ENCODE data around the gene GAS2L3.
"Not testable (repeated sequence)": the region's sequence is repeated elsewhere in the genome, so short reads cannot be mapped to it uniquely, and the experiment has no call there.

The GAS2L3 gene

GRCh38 chr12:100573292-100574186 lies at the start of gene GAS2L3:
Gene GAS2L3 (plus strand): TSS chr12:100573684. CDS start chr12:100594905, 21,221 bp downstream.
- no peak for DNase-seq (ENCODE audit: low read depth)

DNA sequence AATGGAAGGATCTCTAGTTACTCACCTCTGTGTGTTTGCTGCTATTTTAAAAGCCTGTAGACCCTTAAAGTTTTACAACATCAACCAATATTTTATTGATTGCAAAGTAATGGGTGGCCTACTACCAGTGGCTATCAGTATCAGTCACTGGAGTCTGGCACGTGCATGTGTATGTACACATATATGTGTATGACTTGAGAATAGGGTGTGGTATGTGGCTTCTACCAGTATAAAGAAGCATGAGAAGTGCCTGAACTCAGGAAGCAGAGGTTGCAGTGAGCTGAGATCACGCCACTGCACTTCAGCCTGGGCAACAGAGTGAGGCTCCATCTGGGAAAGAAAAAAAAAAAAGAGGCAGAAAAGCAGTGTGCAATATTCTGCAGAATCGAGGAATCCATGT lies 45.5 kb upstream of the GAS2L3 start:
- DNase-seq (ENCODE audit: low read depth), result no peak

- no peak for DNase-seq (ENCODE audit: low read depth)
Observed at GRCh38 chr12:100528471-100529127, 44.9 kb upstream of the GAS2L3 start.

DNA sequence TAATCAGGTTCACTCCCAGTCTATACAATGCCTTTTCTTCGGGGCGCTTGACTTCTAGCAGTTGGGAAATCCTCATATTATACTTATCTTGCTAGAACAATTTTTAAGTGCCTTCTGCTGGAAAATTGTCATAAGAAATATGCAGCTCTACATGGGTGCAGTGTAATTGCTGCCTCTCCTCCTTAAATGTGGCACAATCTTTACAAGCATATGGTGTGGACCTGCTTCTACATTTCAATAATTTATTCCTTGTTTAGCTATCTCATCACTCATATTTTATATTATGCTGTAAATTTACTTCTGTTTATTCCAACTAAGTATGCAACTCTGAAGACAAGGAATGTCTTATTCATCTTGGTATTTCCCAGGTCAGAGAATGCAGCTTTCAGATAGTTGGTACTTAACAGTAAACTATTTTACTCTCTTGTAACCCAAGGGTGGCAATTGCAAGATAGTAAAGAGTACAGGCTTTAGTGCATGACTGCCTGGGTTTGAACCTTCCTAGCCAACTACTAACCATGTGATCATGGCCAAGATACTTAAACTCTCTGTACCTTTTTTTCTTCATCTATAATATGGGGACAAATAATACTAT lies 43.6 kb upstream of the GAS2L3 start:
- DNase-seq (ENCODE audit: low read depth), result no peak

- no peak for DNase-seq (ENCODE audit: low read depth)
Observed at GRCh38 chr12:100533376-100533775, 40.1 kb upstream of the GAS2L3 start.

GRCh38 chr12:100534625-100535227 lies 38.8 kb upstream of the GAS2L3 start:
- DNase-seq (ENCODE audit: low read depth), result no peak

DNA sequence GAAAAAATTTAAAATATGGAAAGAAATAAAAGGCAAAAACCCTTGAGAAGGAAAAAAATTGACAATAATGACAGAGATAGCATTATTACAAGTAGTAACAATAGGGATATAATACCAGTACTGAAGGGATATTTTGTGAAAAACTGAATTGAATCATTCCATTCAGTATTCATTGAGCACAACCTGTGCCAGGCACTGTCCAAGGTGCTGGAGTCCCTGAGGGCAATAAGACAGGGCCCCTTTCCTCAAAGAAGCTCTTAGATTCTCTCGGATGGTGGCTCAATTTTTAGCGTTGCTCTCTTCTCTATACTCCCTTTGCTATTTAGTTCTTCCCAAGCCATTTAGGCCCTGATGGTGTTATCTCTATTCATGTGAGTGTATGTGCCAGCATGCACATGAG lies 34.3 kb upstream of the GAS2L3 start:
- no peak for DNase-seq (ENCODE audit: low read depth)

GRCh38 chr12:100544165-100544564 lies 29.3 kb upstream of the GAS2L3 start:
- DNase-seq (ENCODE audit: low read depth), result no peak

DNA sequence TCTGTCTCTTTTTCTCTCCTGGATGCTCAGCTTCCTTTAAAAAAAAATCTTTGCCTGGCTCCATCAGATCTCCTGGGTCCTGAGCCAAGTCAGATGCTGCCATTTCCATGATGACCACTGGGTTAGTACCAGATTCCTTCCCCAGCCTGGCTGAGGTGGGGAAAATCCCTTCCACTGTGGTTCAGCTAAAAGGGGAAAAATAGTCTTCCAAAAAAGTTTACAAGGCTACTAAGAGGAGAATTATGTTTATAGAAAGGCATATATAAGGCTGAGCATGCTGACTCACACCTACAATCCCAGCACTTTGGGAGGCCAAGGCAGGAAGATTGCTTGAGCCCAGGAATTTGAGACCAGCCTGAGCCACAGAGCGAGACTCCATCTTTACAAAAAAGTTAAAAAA lies 28.4 kb upstream of the GAS2L3 start:
- DNase-seq (ENCODE audit: low read depth), result no peak

GRCh38 chr12:100553936-100554335 lies 19.5 kb upstream of the GAS2L3 start:
- no peak for DNase-seq (ENCODE audit: low read depth)

- peak; percentile 53 for DNase-seq (ENCODE audit: low read depth)
Observed at GRCh38 chr12:100554608-100555077, 18.8 kb upstream of the GAS2L3 start.

DNA sequence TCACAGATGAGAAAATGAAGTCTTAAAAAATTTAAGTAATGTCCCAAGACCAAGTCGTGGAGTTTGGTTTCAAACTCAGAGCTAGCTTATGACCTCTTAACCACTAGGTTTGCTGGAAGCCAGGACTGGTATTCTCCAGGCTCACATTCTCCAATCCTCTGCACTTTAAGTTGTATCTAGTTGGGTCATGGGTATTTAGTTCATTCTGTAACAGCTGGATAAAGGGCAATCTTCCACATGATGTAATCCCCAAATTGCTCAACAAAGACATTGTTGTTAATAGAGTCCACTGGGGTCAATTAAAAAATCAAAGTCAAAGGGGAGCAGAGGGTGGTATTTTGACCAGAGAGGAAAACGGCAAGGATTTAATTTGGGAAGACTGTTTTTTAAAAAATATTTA lies 17.8 kb upstream of the GAS2L3 start:
- no peak for DNase-seq (ENCODE audit: low read depth)

GRCh38 chr12:100557357-100557756 lies 16.1 kb upstream of the GAS2L3 start:
- no peak for DNase-seq (ENCODE audit: low read depth)

DNA sequence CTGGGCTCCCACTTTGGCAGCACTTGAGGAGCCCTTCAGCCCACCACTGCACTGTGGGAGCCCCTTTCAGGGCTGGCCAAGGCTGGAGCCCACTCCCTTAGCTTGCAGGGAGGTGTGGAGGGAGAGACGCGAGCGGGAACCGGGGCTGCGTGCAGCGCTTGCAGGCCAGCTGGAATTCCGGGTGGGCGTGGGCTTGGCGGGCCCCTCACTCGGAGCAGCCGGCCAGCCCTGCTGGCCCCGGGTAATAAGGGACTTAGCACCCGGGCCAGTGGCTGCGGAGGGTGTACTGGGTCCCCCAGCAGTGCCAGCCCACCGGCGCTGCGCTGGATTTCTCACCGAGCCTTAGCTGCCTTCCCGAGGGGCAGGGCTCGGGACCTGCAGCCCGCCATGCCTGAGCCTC lies 14.2 kb upstream of the GAS2L3 start:
- not testable (repeated sequence) for DNase-seq (ENCODE audit: low read depth)

DNA sequence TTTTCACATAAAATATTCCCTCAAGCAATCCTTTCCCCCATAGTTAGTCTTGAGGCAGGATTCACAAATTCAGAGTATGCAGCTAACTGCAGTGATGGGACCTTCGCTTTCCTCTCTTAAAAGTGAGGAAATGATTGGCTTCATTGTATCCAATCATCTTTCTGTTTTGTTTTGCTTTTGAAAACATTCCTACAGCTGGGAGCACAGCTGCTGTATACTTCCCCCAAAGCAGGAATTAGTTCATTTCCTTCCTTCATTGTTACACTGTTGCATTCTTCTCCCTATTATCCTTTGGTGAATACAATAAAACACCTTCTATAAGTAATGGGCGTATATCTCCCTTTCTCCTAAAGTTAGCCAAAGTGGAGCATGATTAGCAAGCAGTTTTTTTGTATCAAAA lies 9.4 kb upstream of the GAS2L3 start:
- DNase-seq (ENCODE audit: low read depth), result no peak

GRCh38 chr12:100564905-100565467 lies 8.5 kb upstream of the GAS2L3 start:
- DNase-seq (ENCODE audit: low read depth), result no peak

- no peak for DNase-seq (ENCODE audit: low read depth)
Observed at GRCh38 chr12:100565987-100566545, 7.4 kb upstream of the GAS2L3 start.

DNA sequence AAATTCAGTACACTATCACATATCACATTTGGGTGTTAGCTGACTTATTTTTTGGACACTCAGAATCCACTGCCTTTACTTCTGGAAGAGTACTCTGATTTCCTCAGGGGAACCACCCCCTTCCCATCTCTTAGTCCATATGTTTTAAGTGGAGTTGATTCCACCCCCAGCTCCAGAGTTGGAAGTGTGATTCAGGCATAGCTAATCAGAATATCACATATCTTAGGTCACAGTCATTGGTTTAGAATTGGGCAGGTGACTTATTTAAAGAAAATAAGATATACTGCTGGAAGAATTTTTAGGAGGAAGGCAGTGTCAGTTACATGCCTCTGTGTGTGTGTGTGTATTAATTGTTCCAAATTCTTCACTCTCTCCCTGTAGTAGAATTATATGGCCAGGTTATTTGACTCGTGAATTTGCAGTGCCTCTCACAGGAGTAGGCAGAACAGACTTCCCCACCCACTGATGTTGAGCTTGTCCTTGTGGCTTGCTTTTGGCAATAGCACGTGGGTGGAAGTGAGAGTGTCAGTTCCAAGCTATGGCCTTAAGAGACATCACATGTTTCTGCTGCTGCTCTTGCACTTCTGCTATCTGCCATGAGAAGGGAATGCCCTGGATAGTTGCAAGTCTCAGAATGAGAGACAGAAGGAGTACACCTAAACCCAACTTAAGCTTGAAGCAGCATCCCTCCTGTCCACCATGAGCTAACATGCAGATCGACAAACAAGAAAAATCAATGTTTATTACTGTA lies 6.4 kb upstream of the GAS2L3 start:
- DNase-seq (ENCODE audit: low read depth), result no peak

GRCh38 chr12:100567945-100568344 lies 5.5 kb upstream of the GAS2L3 start:
- DNase-seq (ENCODE audit: low read depth), result no peak

GRCh38 chr12:100572184-100572583 lies 1.3 kb upstream of the GAS2L3 start:
- no peak for DNase-seq (ENCODE audit: low read depth)
